ENCODE data around the gene ZNHIT2. TPM values are rescaled to one million over a fixed set of nuclear protein-coding genes. Genes with fewer than 3 reads are reported as not detected.

Gene ZNHIT2
- total and polyA plus RNA-seq, 2 experiments from 2014 or later: 13.2 to 15.5 TPM

DNA sequence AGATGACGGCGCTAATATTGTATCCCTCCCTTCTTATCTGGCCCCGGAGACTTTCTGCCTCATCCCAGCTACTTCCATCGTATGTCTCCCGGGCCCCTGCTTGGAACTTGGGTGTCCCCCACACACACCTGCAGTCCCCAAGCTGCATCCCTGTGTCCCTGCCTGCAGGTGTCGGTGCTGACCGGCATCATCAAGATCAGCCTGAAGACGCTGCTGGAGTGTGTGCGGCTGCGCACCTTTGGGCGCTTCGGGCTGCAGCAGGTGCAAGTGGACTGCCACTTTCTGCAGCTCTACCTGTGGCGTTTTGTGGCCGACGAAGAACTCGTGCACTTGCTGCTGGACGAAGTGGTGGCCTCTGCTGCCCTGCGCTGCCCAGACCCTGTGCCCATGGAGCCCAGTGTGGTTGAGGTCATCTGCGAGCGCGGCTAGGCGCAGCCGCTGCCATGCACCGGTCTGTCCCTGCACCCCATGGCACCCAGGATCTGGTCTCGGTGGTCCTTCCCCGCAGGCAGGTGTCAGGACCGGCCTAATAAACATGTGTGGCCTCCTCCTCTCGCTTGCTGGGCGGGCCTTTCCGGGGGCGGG, 6.2 kb downstream of the ZNHIT2 start:
- Histone ChIP-seq H3K9me3 (ENCODE audit: low read depth) (no peaks in the 10 kb centered on the region), H3K4me3 (no peak overlapping the region; the same call in 1 of the 2 replicates), H3K4me2 (ENCODE audit: unreplicated experiment) (peak overlapping the region; percentile 97), H3K9me2 (ENCODE audit: insufficient read depth) (no peaks in the 10 kb centered on the region), H3F3A (ENCODE audit: insufficient read depth) (0 out of 2 replicates have a peak, but pooled peaks cover 6% of the 10 kb centered on the region), H3K36me3 (ENCODE audit: low read depth) (no peaks in the 10 kb centered on the region), H4K20me1 (ENCODE audit: insufficient read depth) (no peaks in the 10 kb centered on the region), H3K27ac (no peak overlapping the region), H3K9ac (no peak overlapping the region), H3K4me1 (ENCODE audit: insufficient read depth) (peaks cover 13% of the 10 kb centered on the region; the same call in 1 of the 2 replicates), H2AFZ (no peak overlapping the region), H3K79me2 (ENCODE audit: insufficient read depth) (peaks cover 10% of the 10 kb centered on the region), H3K27me3 (replicated peaks; ENCODE audit: insufficient read depth) (no peaks in the 10 kb centered on the region)
- 68% methylated on average over 25 to 30 of the region's 31 CpGs for WGBS, 2 experiments (ENCODE audit: low coverage in 1 of 2, low lambda C conversion rate in 2 of 2, missing lambda C conversion rate in 2 of 2)
- no peak for DNase-seq
- in situ Hi-C loops (cut with MboI): no loop called here
- TF ChIP-seq EZH2phosphoT487 (IDR thresholded peaks at IDR 0.05; ENCODE audit: insufficient read depth, low read depth) (no peak), EZH2 (IDR thresholded peaks at IDR 0.05; ENCODE audit: insufficient read depth, poor library complexity, severe bottlenecking) (no peak)

DNA sequence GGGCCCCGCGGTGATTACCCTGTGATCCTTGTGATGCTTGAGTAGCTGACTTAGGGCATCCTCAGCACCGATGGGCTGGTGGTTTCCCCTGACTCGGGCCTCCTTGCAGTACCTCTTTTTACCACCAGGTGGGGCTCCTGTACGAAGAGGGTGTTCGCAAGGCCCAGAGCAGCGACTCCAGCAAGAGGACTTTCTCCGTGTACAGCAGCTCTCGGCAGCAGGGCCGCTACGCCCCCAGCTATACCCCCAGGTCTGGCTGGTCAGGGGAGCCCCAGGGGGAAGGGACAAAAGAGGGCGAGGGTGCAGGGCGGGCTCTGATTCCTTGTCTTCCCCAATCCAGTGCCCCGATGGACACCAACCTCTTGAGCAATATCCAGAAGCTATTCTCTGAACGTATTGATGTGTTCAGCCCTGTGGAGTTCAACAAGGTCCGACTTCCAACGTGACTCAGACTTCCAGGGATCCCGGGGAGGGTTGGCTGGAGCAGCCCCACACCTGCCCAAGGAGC, 7.1 kb downstream of the ZNHIT2 start:
- H3K4me3 ChIP-seq: no peak overlapping the region
- in situ Hi-C loops (cut with MboI): no loop called here

DNA sequence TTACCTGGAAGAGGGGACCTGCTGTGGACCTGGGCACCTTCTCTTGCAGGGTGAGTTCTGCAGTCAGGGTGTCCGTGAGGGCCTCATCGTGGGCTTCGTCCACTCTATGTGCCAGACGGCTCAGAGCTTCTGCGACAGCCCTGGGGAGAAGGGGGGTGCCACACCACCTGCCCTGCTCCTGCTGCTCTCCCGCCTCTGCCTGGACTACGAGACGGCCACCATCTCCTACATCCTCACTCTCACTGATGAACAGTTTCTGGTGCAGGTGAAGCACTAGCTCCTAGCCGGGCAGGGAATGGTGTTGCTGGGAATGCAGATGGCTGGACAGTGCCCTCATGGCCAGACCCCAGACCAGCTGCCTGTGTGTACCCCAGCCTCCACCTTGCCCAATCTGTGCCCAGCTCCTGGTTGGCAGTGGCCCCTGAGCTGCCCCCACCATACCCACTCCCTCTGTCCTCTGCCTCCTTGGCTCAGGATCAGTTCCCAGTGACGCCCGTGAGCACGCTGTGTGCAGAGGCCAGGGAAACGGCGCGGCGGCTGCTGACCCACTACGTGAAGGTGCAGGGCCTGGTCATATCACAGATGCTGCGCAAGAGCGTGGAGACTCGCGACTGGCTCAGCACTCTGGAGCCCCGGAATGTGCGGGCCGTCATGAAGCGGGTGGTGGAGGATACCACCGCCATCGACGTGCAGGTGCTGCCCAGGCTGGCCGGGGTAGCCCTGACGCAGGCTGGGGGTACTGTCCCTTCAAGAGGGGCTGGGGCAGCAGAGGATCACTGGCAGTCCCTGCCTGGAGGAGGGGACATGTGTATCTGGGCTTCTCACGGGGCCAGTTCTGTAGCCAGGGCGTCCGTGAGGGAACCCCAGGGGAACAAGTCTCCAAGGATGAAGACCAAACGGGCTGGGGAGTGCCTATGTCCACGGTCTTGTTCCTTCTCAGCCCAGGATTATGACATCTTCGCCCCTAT, 8.0 kb downstream of the ZNHIT2 start:
- Histone ChIP-seq H2AFZ (no peak overlapping the region), H3K27me3 (replicated peaks; ENCODE audit: insufficient read depth) (no peaks in the 10 kb centered on the region), H3K4me3 (no peak overlapping the region), H3K36me3 (ENCODE audit: low read depth) (no peaks in the 10 kb centered on the region), H3K27ac (no peak overlapping the region), H3K79me2 (ENCODE audit: insufficient read depth) (peaks cover 12% of the 10 kb centered on the region), H3K4me1 (ENCODE audit: insufficient read depth) (peaks cover 9% of the 10 kb centered on the region; the same call in 1 of the 2 replicates), H3K9me3 (ENCODE audit: low read depth) (no peaks in the 10 kb centered on the region), H4K20me1 (ENCODE audit: insufficient read depth) (no peaks in the 10 kb centered on the region), H3F3A (ENCODE audit: insufficient read depth) (0 out of 2 replicates have a peak, but pooled peaks cover 6% of the 10 kb centered on the region), H3K9me2 (ENCODE audit: insufficient read depth) (no peaks in the 10 kb centered on the region), H3K4me2 (ENCODE audit: unreplicated experiment) (no peak overlapping the region), H3K9ac (no peak overlapping the region)
- TF ChIP-seq EZH2 (IDR thresholded peaks at IDR 0.05; ENCODE audit: insufficient read depth, poor library complexity, severe bottlenecking) (no peak), EZH2phosphoT487 (IDR thresholded peaks at IDR 0.05; ENCODE audit: insufficient read depth, low read depth) (no peak)
- in situ Hi-C loops (cut with MboI): no loop called here
- DNase-seq: no peak
- WGBS, 2 experiments (ENCODE audit: low coverage in 1 of 2, low lambda C conversion rate in 2 of 2, missing lambda C conversion rate in 2 of 2): 86 to 87% methylated on average over 34 to 36 of the region's 36 CpGs

More for the DNA sequence above, 7.1 kb downstream of the ZNHIT2 start:
- DNase-seq: peak; percentile 86
- H2AFZ ChIP-seq: no peak overlapping the region
- H3K9me3 ChIP-seq (ENCODE audit: low read depth): no peaks in the 10 kb centered on the region
- H3K36me3 ChIP-seq (ENCODE audit: low read depth): no peaks in the 10 kb centered on the region
- no peak overlapping the region for H3K27ac ChIP-seq
- no peak overlapping the region for H3K9ac ChIP-seq
- 10 to 11% methylated on average over 18 of the region's 18 CpGs for WGBS, 2 experiments (ENCODE audit: low coverage in 1 of 2, low lambda C conversion rate in 2 of 2, missing lambda C conversion rate in 2 of 2)
- H3K4me2 ChIP-seq (ENCODE audit: unreplicated experiment): no peak overlapping the region
- H4K20me1 ChIP-seq (ENCODE audit: insufficient read depth): no peaks in the 10 kb centered on the region
- H3K79me2 ChIP-seq (ENCODE audit: insufficient read depth): peaks cover 4% of the 10 kb centered on the region
- H3K4me1 ChIP-seq (ENCODE audit: insufficient read depth): peaks cover 9% of the 10 kb centered on the region; the same call in 1 of the 2 replicates
- TF ChIP-seq EZH2 (IDR thresholded peaks at IDR 0.05; ENCODE audit: insufficient read depth, poor library complexity, severe bottlenecking) (no peak), EZH2phosphoT487 (IDR thresholded peaks at IDR 0.05; ENCODE audit: insufficient read depth, low read depth) (no peak)
- H3K9me2 ChIP-seq (ENCODE audit: insufficient read depth): no peaks in the 10 kb centered on the region
- no peaks in the 10 kb centered on the region for H3K27me3 ChIP-seq (replicated peaks; ENCODE audit: insufficient read depth)
- H3F3A ChIP-seq (ENCODE audit: insufficient read depth): 0 out of 2 replicates have a peak, but pooled peaks cover 6% of the 10 kb centered on the region

DNA sequence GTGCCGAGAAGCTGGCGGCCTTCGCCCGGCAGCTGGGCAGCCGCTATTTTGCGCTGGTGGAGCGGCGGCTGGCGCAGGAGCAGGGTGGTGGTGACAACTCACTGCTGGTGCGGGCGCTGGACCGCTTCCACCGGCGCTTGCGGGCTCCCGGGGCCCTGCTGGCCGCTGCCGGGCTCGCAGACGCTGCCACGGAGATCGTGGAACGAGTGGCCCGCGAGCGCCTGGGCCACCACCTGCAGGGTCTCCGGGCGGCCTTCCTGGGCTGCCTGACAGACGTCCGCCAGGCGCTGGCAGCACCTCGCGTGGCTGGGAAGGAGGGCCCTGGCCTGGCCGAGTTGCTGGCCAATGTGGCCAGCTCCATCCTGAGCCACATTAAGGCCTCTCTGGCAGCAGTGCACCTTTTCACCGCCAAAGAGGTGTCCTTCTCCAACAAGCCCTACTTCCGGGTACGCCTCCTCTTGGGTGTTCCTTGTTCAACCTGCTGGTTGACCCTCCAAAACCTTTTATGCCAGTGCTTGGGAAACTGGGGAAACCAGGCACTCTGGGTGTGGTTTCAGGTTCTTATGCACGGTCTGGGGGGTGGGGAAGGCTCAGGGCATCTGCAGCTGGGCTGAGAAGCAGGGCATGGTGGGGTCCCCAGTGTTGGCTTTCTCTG, 8.9 kb downstream of the ZNHIT2 start:
- in situ Hi-C loops (cut with MboI): no loop called here
- H3K9me3 ChIP-seq (ENCODE audit: low read depth): no peaks in the 10 kb centered on the region
- WGBS, 2 experiments (ENCODE audit: low coverage in 1 of 2, low lambda C conversion rate in 2 of 2, missing lambda C conversion rate in 2 of 2): 92% methylated on average over 37 to 38 of the region's 38 CpGs
- H3K27me3 ChIP-seq (replicated peaks; ENCODE audit: insufficient read depth): no peaks in the 10 kb centered on the region
- no peak overlapping the region for H3K27ac ChIP-seq
- H3K4me2 ChIP-seq (ENCODE audit: unreplicated experiment): no peak overlapping the region
- no peaks in the 10 kb centered on the region for H3K36me3 ChIP-seq (ENCODE audit: low read depth)
- H3K9ac ChIP-seq: no peak overlapping the region
- H3F3A ChIP-seq (ENCODE audit: insufficient read depth): 0 out of 2 replicates have a peak, but pooled peaks cover 6% of the 10 kb centered on the region
- peaks cover 9% of the 10 kb centered on the region; the same call in 1 of the 2 replicates for H3K4me1 ChIP-seq (ENCODE audit: insufficient read depth)
- H3K4me3 ChIP-seq: no peak overlapping the region
- DNase-seq: no peak
- TF ChIP-seq EZH2phosphoT487 (IDR thresholded peaks at IDR 0.05; ENCODE audit: insufficient read depth, low read depth) (no peak), EZH2 (IDR thresholded peaks at IDR 0.05; ENCODE audit: insufficient read depth, poor library complexity, severe bottlenecking) (no peak)
- no peaks in the 10 kb centered on the region for H3K9me2 ChIP-seq (ENCODE audit: insufficient read depth)
- no peaks in the 10 kb centered on the region for H4K20me1 ChIP-seq (ENCODE audit: insufficient read depth)
- peaks cover 20% of the 10 kb centered on the region for H3K79me2 ChIP-seq (ENCODE audit: insufficient read depth)
- H2AFZ ChIP-seq: no peak overlapping the region

Data from GM23248 (cell line).